OCI-LY7 (cell line): Measurements from ENCODE around the gene FMN1. TPM values are rescaled to one million over a fixed set of nuclear protein-coding genes. Genes with fewer than 3 reads are reported as not detected.

Source experiments
- BruUV-seq: library from RNA; stranded (reverse); fragments of 400-500 nt; replicated peaks from 2 replicates; lab custom pipeline; 2021; lab: Mats Ljungman, UMichigan
- CTCF ChIA-PET: fragments of 300-600 bp; sonication (Branson Sonifier 250); formaldehyde crosslinking; loops from one replicate; lab custom pipeline; 2022; ENCODE audit warnings: antibody characterized with exemption; ENCODE audit not compliant: unreplicated experiment; lab: Charles Lee
- POLR2A ChIA-PET: fragments of 300-600 bp; sonication (Branson Sonifier 250); formaldehyde crosslinking; loops from one replicate; lab custom pipeline; 2022; ENCODE audit warnings: antibody characterized with exemption; lab: Charles Lee
- DNase-seq: peaks from one replicate; pipeline ENCODE4 v3.0.0-alpha.2; 2015; ENCODE audit warnings: low spot score
- H2AFZ ChIP-seq: fragments of 200-600 bp; sonication (generic), shearing (Covaris generic); 2 replicates; pipeline ENCODE4 v1.6.1; 2014; ENCODE audit warnings: mild to moderate bottlenecking, antibody characterized with exemption, low read length, moderate library complexity
- H3K27ac ChIP-seq: fragments of 200-600 bp; sonication (generic); 2 replicates; pipeline ENCODE4 v1.5.1; 2014; ENCODE audit warnings: mixed run types, low read depth, mild to moderate bottlenecking, moderate library complexity, low read length, inconsistent platforms; ENCODE audit not compliant: poor library complexity, severe bottlenecking
- H3K36me3 ChIP-seq: fragments of 200-600 bp; sonication (generic); 2 replicates; pipeline ENCODE4 v1.6.1; 2014; ENCODE audit warnings: mild to moderate bottlenecking, antibody characterized with exemption, low read length, moderate library complexity, mixed read lengths; ENCODE audit not compliant: insufficient read depth
- H3K4me1 ChIP-seq: fragments of 200-600 bp; sonication (generic); 2 replicates; pipeline ENCODE4 v1.5.1; 2014; ENCODE audit warnings: mild to moderate bottlenecking, low read length; ENCODE audit not compliant: insufficient read depth, poor library complexity, severe bottlenecking
- H3K4me2 ChIP-seq: fragments of 200-600 bp; sonication (generic); 2 replicates; pipeline ENCODE4 v1.6.1; 2014; ENCODE audit warnings: mild to moderate bottlenecking, low read length
- H3K4me3 ChIP-seq: fragments of 200-600 bp; sonication (generic); 2 replicates; pipeline ENCODE4 v1.5.1; 2014; ENCODE audit warnings: mild to moderate bottlenecking, low read depth, low read length; ENCODE audit not compliant: poor library complexity, severe bottlenecking
- H3K79me2 ChIP-seq: fragments of 200-600 bp; sonication (generic); 2 replicates; pipeline ENCODE4 v1.6.1; 2016; ENCODE audit warnings: low read depth, mild to moderate bottlenecking, low read length, moderate library complexity, mixed read lengths; ENCODE audit not compliant: insufficient read depth
- H3K9me2 ChIP-seq: fragments of 200-600 bp; sonication (generic); 2 replicates; pipeline ENCODE4 v1.6.1; 2016; ENCODE audit warnings: mild to moderate bottlenecking, low read length, mixed read lengths; ENCODE audit not compliant: insufficient read depth
- H3K9me3 ChIP-seq: fragments of 200-600 bp; sonication (generic); 2 replicates; pipeline ENCODE4 v1.6.1; 2014; ENCODE audit warnings: mild to moderate bottlenecking, mixed run types, low read length, mixed read lengths
- H4K20me1 ChIP-seq: fragments of 200-600 bp; sonication (generic); 2 replicates; pipeline ENCODE4 v1.6.1; 2014; ENCODE audit warnings: mild to moderate bottlenecking, antibody characterized with exemption, low read length, moderate library complexity, mixed read lengths; ENCODE audit not compliant: insufficient read depth
- CTCF ChIP-seq: fragments of 200-600 bp; sonication (generic); conservative IDR thresholded peaks from 2 replicates; pipeline ENCODE4 v1.5.1; 2014; ENCODE audit warnings: mild to moderate bottlenecking, antibody characterized with exemption, low read length, moderate library complexity, mixed read lengths
- EZH2phosphoT487 ChIP-seq: fragments of 200-600 bp; sonication (generic); IDR thresholded peaks from 2 replicates; pipeline ENCODE4 v1.6.1; 2018; ENCODE audit warnings: low read depth, borderline replicate concordance, mild to moderate bottlenecking, mixed run types, antibody characterized with exemption, low read length, moderate library complexity, mixed read lengths
- intact Hi-C: fragments of 100-400 bp; cut with micrococcal nuclease; formaldehyde crosslinking; loops from one replicate; pipeline ENCODE4 v1.10.0; 2022; ENCODE audit not compliant: unreplicated experiment
- total RNA-seq, 2 experiments: library from RNA; depleted of rRNA in 1 of 2; stranded (reverse); fragments of >200 nt in 1 of 2; shearing (Covaris generic) in 1 of 2; gene quantifications; 2 replicates each; pipeline ENCODE4 v1.2.3, GENCODE V29; 2014 to 2022

FMN1 gene
- total RNA-seq, 2 experiments from 2014 or later, result 3.2 to 4.2 TPM

GRCh38 chr15:33009603-33010002 lies 184.9 kb downstream of the FMN1 start:
- H4K20me1 ChIP-seq, result no peaks in the 10 kb centered on the region
- no peaks in the 10 kb centered on the region for H3K9me2 ChIP-seq
- TF ChIP-seq CTCF (no peak), EZH2phosphoT487 (no peak)
- no peaks in the 10 kb centered on the region for H3K36me3 ChIP-seq
- intact Hi-C loops, result no loop called here
- no peak overlapping the region for H3K27ac ChIP-seq
- DNase-seq, result no peak
- no peaks in the 10 kb centered on the region for H3K9me3 ChIP-seq
- H2AFZ ChIP-seq, result no peak overlapping the region
- H3K4me2 ChIP-seq, result no peak overlapping the region
- ChIA-PET POLR2A (no interaction called here), CTCF (interaction anchor here (0.9 kb wide), 1 partner anchor 18 kb away, joined by 3 read pairs; no protein-coding TSS in a partner anchor)
- H3K4me3 ChIP-seq, result no peak overlapping the region
- no TSS peak for BruUV-seq
- no peaks in the 10 kb centered on the region for H3K79me2 ChIP-seq
- peaks cover 9% of the 10 kb centered on the region for H3K4me1 ChIP-seq

GRCh38 chr15:33009026-33009425 lies 185.5 kb downstream of the FMN1 start:
- Histone ChIP-seq H3K4me3 (no peak overlapping the region), H4K20me1 (no peaks in the 10 kb centered on the region), H2AFZ (no peak overlapping the region), H3K9me3 (no peaks in the 10 kb centered on the region), H3K4me1 (peaks cover 9% of the 10 kb centered on the region), H3K9me2 (no peaks in the 10 kb centered on the region), H3K79me2 (no peaks in the 10 kb centered on the region), H3K36me3 (no peaks in the 10 kb centered on the region), H3K27ac (no peak overlapping the region), H3K4me2 (no peak overlapping the region)
- POLR2A ChIA-PET, result no interaction called here
- CTCF ChIA-PET, result interaction anchor here (0.9 kb wide), 1 partner anchor 19 kb away, joined by 3 read pairs; no protein-coding TSS in a partner anchor
- no peak for TF ChIP-seq CTCF
- TF ChIP-seq EZH2phosphoT487, result no peak
- DNase-seq, result no peak
- intact Hi-C loops, result no loop called here
- no TSS peak for BruUV-seq

- Histone ChIP-seq H3K4me3 (no peak overlapping the region), H2AFZ (no peak overlapping the region), H3K4me1 (peaks cover 9% of the 10 kb centered on the region), H3K4me2 (no peak overlapping the region), H3K27ac (no peak overlapping the region), H3K9me3 (no peaks in the 10 kb centered on the region), H3K36me3 (no peaks in the 10 kb centered on the region), H4K20me1 (no peaks in the 10 kb centered on the region), H3K79me2 (no peaks in the 10 kb centered on the region), H3K9me2 (no peaks in the 10 kb centered on the region)
- CTCF ChIA-PET, result no interaction called here
- TF ChIP-seq CTCF (no peak), EZH2phosphoT487 (no peak)
- POLR2A ChIA-PET, result no interaction called here
- BruUV-seq, result no TSS peak
- no peak for DNase-seq
- intact Hi-C loops, result no loop called here
These were observed 186.1 kb downstream of the FMN1 start for GRCh38 chr15:33008284-33008995.
